Upper lobe of right lung (tissue), 1 donor: Measurements from ENCODE around the gene ENKD1. TPM values are rescaled to one million over a fixed set of nuclear protein-coding genes. Genes with fewer than 3 reads are reported as not detected.

Experiments
- ATAC-seq: fragments of 200-7000 bp; cut with Tn5 transposase; one replicate; pipeline ENCODE4 v1.9.1; 2020; ENCODE audit warnings: mild to moderate bottlenecking, moderate library complexity
- DNase-seq: peaks from one replicate; pipeline ENCODE4 v3.0.0-alpha.2; 2020
- H3K27ac ChIP-seq: fragments of 200-600 bp; one replicate; pipeline ENCODE4 v1.8.0; 2022
- H3K27me3 ChIP-seq: fragments of 200-600 bp; one replicate; pipeline ENCODE4 v1.8.0; 2022; ENCODE audit warnings: mild to moderate bottlenecking
- H3K36me3 ChIP-seq: fragments of 200-600 bp; one replicate; pipeline ENCODE4 v1.8.0; 2022
- H3K4me1 ChIP-seq: fragments of 200-600 bp; one replicate; pipeline ENCODE4 v1.8.0; 2022
- H3K4me3 ChIP-seq: fragments of 200-600 bp; one replicate; pipeline ENCODE4 v1.8.0; 2022; ENCODE audit warnings: mild to moderate bottlenecking
- H3K9me3 ChIP-seq: fragments of 200-600 bp; one replicate; pipeline ENCODE4 v1.8.0; 2022
- CTCF ChIP-seq: fragments of 200-600 bp; IDR thresholded peaks from one replicate; pipeline ENCODE4 v1.8.0; 2022; ENCODE audit warnings: antibody characterized with exemption
- intact Hi-C: fragments of 100-400 bp; cut with DNase I; formaldehyde crosslinking; loops from one replicate; pipeline ENCODE4 v1.11.0; 2022
- total RNA-seq: library from RNA; stranded (reverse); fragmentation: NEBNext Ultra II Directional; extraction: Animal tissue kit (Norgen Biotek cat#: 25700); gene quantifications from one replicate; pipeline ENCODE4 v1.2.1, GENCODE V29; 2021
- donor health status: DM: no; HTN: yes; CAD: no; lungs with severe emphysema.

ENKD1 gene
- total RNA-seq, 1 donor from 2014 or later, result 14.5 TPM

DNA sequence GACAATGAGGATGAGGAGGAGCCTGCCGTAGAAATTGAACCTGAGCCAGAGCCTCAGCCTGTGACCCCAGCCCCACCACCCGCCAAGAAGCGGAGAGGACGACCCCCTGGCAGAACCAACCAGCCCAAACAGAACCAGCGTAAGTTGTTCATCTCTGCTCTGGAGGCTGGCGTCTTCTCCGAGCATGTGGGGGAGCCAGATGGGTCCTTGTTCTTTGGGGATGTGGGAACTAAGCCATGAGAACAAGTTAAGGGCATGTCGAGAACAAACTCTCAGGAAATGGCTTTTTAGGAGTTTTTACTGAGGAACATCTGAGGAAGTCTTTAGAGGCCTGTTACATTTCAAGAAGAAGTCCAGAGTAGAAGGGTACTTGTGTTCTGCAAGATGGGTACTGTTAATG lies 29.8 kb downstream of the ENKD1 start:
- H3K4me1 ChIP-seq, result no peaks in the 10 kb centered on the region
- DNase-seq, result peak; percentile 26
- no peaks in the 10 kb centered on the region for H3K27me3 ChIP-seq
- H3K4me3 ChIP-seq, result no peak overlapping the region
- TF ChIP-seq CTCF, result no peak
- intact Hi-C loops, result no loop called here
- H3K9me3 ChIP-seq, result no peaks in the 10 kb centered on the region
- H3K36me3 ChIP-seq, result peaks cover 63% of the 10 kb centered on the region
- H3K27ac ChIP-seq, result no peak overlapping the region
- ATAC-seq, result no peak

DNA sequence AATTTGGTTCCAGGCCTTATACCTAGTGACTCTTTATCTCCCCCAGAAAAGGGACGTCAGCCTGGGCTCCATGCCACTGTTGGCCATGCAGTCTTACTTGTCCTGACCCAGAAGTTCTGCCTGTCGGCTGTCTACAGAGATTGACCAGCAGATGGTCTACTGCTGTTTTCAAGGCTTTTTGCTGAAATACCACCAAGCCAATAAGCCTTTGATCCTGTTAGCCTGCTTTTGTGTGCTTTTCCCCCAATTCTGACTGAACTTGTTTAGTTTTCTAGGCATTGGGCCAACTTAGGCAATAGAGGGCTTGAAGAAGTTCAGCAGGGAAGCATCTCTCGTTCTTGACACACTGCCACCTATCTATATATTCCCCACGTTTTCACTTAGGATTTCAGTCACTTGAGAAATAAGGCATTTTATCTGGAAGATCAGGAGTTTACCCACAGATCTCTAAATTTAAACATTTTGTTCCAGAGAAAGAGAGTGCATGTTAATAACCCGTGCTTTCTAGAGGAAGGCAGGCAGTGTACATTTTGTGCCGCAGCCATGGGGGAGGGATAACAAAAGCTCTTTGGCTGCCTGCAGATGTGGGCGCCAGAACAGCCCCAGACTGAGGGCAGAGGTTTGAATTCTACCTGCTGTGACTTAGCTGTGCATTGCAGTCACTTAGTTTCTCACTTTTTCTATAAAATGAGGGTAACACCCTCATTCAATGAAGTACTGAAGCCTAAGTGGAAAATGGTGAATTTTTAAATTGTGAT lies 34.0 kb downstream of the ENKD1 start:
- ATAC-seq, result no peak
- H3K9me3 ChIP-seq, result no peaks in the 10 kb centered on the region
- no peaks in the 10 kb centered on the region for H3K4me1 ChIP-seq
- no peak overlapping the region for H3K27ac ChIP-seq
- intact Hi-C loops, result no loop called here
- no peaks in the 10 kb centered on the region for H3K27me3 ChIP-seq
- no peak for DNase-seq
- TF ChIP-seq CTCF, result no peak
- peaks cover 86% of the 10 kb centered on the region for H3K36me3 ChIP-seq
- no peak overlapping the region for H3K4me3 ChIP-seq

DNA sequence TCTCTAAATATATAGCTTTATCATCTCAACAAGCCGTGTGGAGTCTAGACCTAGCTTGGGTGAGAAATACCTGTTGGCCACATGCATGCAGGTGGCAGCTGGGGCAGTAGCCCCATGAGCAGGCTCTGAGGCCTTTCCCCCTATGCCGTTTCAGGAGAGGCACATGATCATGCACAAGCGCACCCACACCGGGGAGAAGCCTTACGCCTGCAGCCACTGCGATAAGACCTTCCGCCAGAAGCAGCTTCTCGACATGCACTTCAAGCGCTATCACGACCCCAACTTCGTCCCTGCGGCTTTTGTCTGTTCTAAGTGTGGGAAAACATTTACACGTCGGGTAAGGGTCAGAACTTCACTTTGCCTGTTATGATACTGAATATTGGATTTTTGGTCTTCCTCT lies 38.3 kb downstream of the ENKD1 start:
- H3K27ac ChIP-seq, result no peak overlapping the region
- H3K9me3 ChIP-seq, result no peaks in the 10 kb centered on the region
- ATAC-seq (no peak), DNase-seq (peak; percentile 51)
- peaks cover 93% of the 10 kb centered on the region for H3K36me3 ChIP-seq
- no peaks in the 10 kb centered on the region for H3K27me3 ChIP-seq
- H3K4me3 ChIP-seq, result no peak overlapping the region
- no peak for TF ChIP-seq CTCF
- no peaks in the 10 kb centered on the region for H3K4me1 ChIP-seq
- intact Hi-C loops, result no loop called here

- peaks cover 74% of the 10 kb centered on the region for H3K36me3 ChIP-seq
- H3K4me1 ChIP-seq, result no peaks in the 10 kb centered on the region
- no peaks in the 10 kb centered on the region for H3K27me3 ChIP-seq
- no peak for TF ChIP-seq CTCF
- no peaks in the 10 kb centered on the region for H3K9me3 ChIP-seq
- intact Hi-C loops, result no loop called here
- DNase-seq (no peak), ATAC-seq (no peak)
- H3K4me3 ChIP-seq, result no peak overlapping the region
- no peak overlapping the region for H3K27ac ChIP-seq
Observed at GRCh38 chr16:67613808-67614207, 52.7 kb downstream of the ENKD1 start.

Other genes with a start within 250 kb of the ENKD1 start
- 2.2 TPM for gene HSD11B2, start 235.6 kb downstream of the ENKD1 start, total RNA-seq
- 143 TPM for gene ATP6V0D1, start 185.6 kb downstream of the ENKD1 start, total RNA-seq
- 4.9 TPM for gene AGRP, start 183.2 kb downstream of the ENKD1 start, total RNA-seq
- 133 TPM for gene RIPOR1, start 137.9 kb downstream of the ENKD1 start, total RNA-seq
- gene CTCF, start 104.2 kb downstream of the ENKD1 start, total RNA-seq, result 36.0 TPM
- 6.3 TPM for gene CARMIL2, start 21.6 kb downstream of the ENKD1 start, total RNA-seq
- 14.3 TPM for gene ACD, start 6.5 kb downstream of the ENKD1 start, total RNA-seq
- 4.7 TPM for gene PARD6A, start 5.8 kb downstream of the ENKD1 start, total RNA-seq
- 3.8 TPM for gene C16orf86, start 64 bp upstream of the ENKD1 start, total RNA-seq
- gene GFOD2, start 52.6 kb upstream of the ENKD1 start, total RNA-seq, result 18.2 TPM
- gene RANBP10, start 139.8 kb upstream of the ENKD1 start, total RNA-seq, result 19.2 TPM
- 0.55 TPM for gene TSNAXIP1, start 140.1 kb upstream of the ENKD1 start, total RNA-seq
- 25.1 TPM for gene THAP11, start 175.6 kb upstream of the ENKD1 start, total RNA-seq
- 55.0 TPM for gene NUTF2, start 180.2 kb upstream of the ENKD1 start, total RNA-seq
- gene CENPT, start 180.9 kb upstream of the ENKD1 start, total RNA-seq, result 30.0 TPM
- 48.8 TPM for gene EDC4, start 206.3 kb upstream of the ENKD1 start, total RNA-seq
- 0.69 TPM for gene NRN1L, start 218.1 kb upstream of the ENKD1 start, total RNA-seq
- gene PSKH1, start 226.5 kb upstream of the ENKD1 start, total RNA-seq, result 29.7 TPM